ENCODE results near the gene SEMA4F.
A peak's percentile ranks its signal among the peaks of the same experiment; 100 is the strongest.
"Not testable (repeated sequence)": the region's sequence is repeated elsewhere in the genome, so short reads cannot be mapped to it uniquely, and the experiment has no call there.

Gene SEMA4F

GRCh38 chr2:74653985-74654882 is at the start of gene SEMA4F:
Gene SEMA4F (plus strand): TSS chr2:74654247. CDS start chr2:74654377, 130 bp downstream.
- DNase-seq (ENCODE audit: low spot score): peak; percentile 90

GRCh38 chr2:74606927-74607326 is 47.1 kb upstream of the SEMA4F start:
- no peak for DNase-seq (ENCODE audit: low spot score)

- no peak for DNase-seq (ENCODE audit: low spot score)
Measured at GRCh38 chr2:74617122-74617521, 36.9 kb upstream of the SEMA4F start.

GRCh38 chr2:74618410-74619083 is 35.5 kb upstream of the SEMA4F start:
- no peak for DNase-seq (ENCODE audit: low spot score)

- DNase-seq (ENCODE audit: low spot score): no peak
Measured at GRCh38 chr2:74619651-74620297, 34.3 kb upstream of the SEMA4F start.

- no peak for DNase-seq (ENCODE audit: low spot score)
Measured at GRCh38 chr2:74620671-74621070, 33.4 kb upstream of the SEMA4F start.

GRCh38 chr2:74625658-74626425 is 28.2 kb upstream of the SEMA4F start:
- no peak for DNase-seq (ENCODE audit: low spot score)

- no peak for DNase-seq (ENCODE audit: low spot score)
Measured at GRCh38 chr2:74628538-74629105, 25.4 kb upstream of the SEMA4F start.

- DNase-seq (ENCODE audit: low spot score): not testable (repeated sequence)
Measured at GRCh38 chr2:74630454-74630853, 23.6 kb upstream of the SEMA4F start.

GRCh38 chr2:74632209-74632938 is 21.7 kb upstream of the SEMA4F start:
- DNase-seq (ENCODE audit: low spot score): peak; percentile 4

GRCh38 chr2:74632939-74633312 is 21.1 kb upstream of the SEMA4F start:
- DNase-seq (ENCODE audit: low spot score): no peak

- DNase-seq (ENCODE audit: low spot score): no peak
Measured at GRCh38 chr2:74639550-74639949, 14.5 kb upstream of the SEMA4F start.

- DNase-seq (ENCODE audit: low spot score): no peak
Measured at GRCh38 chr2:74645344-74645743, 8.7 kb upstream of the SEMA4F start.

- no peak for DNase-seq (ENCODE audit: low spot score)
Measured at GRCh38 chr2:74646201-74646600, 7.8 kb upstream of the SEMA4F start.

GRCh38 chr2:74646834-74647482 is 7.1 kb upstream of the SEMA4F start:
- no peak for DNase-seq (ENCODE audit: low spot score)

- DNase-seq (ENCODE audit: low spot score): no peak
Measured at GRCh38 chr2:74648009-74648443, 6.0 kb upstream of the SEMA4F start, which contains the start of gene M1AP. Gene M1AP (minus strand): TSS chr2:74648330. CDS start chr2:74640275, 8,055 bp downstream.

GRCh38 chr2:74653589-74653984 is 460 bp upstream of the SEMA4F start:
- DNase-seq (ENCODE audit: low spot score): no peak

GRCh38 chr2:74655579-74655978 is 1.5 kb downstream of the SEMA4F start:
- no peak for DNase-seq (ENCODE audit: low spot score)

GRCh38 chr2:74658516-74658915 is 4.5 kb downstream of the SEMA4F start:
- DNase-seq (ENCODE audit: low spot score): no peak

- no peak for DNase-seq (ENCODE audit: low spot score)
Measured at GRCh38 chr2:74659462-74659861, 5.4 kb downstream of the SEMA4F start.

Data from COLO829 (cell line).